ENCODE data around the gene DHRS12. TPM values are rescaled to one million over a fixed set of nuclear protein-coding genes. Genes with fewer than 3 reads are reported as not detected.

The DHRS12 gene
- total and polyA plus RNA-seq, 10 donors = 11.3 to 22.8 (median 16.9) TPM

DNA sequence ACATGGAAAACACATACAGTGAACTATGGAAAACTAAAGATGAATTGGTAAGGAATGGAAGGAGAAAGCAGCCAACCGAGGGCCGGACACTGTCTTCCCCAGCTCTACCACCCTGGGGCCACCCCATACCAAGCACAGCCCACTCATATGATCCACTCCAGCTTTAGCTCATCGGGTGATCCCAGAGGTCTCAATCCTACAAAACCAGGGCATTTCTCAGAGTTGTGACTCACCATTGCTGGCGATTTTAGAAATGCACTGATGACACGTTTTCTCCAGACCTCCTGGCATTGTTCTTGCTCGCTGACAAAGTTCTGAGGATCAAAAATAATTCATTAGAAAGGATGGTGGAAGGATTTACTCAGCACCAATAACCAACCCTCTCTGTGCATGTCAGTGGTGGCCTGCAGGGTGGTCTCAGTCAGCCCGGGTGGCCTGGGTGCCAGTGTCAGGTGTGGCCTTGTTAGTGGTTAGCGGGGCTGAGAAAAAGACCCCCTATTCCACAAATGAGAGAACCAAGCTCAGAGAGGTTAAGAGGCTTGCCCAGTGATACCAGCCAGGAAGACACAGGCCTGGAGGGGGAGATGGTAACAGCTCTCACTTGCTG lies 34.4 kb upstream of the DHRS12 start:
- H3K27me3 ChIP-seq (replicated peaks in 1 of 7) = no peaks in the 10 kb centered on the region
- TF ChIP-seq CTCF (IDR thresholded peaks at IDR 0.05 in 8 of 11, conservative IDR thresholded peaks at IDR 0.05 in 3 of 11) (no peak), POLR2AphosphoS5 (IDR thresholded peaks at IDR 0.05) (no peak), POLR2A (IDR thresholded peaks at IDR 0.05) (no peak)
- H3K27ac ChIP-seq = peak overlapping the region in 6 of 8 donors; percentile 69 to 88 (median 81)
- no peak overlapping the region for H3K4me3 ChIP-seq
- 89 to 96% (median 92%) methylated on average over 8 of the region's 8 CpGs for WGBS, 5 donors
- H3K4me1 ChIP-seq = peaks cover 0 to 17% (median 0%) of the 10 kb centered on the region in 6 donors
- intact Hi-C loops (cut with DNase I; ENCODE audit: low total_unique reads) = no loop called here
- no peaks in the 10 kb centered on the region for H3K36me3 ChIP-seq
- DNase-seq = no peak
- no peaks in the 10 kb centered on the region for H3K9me3 ChIP-seq

- intact Hi-C loops (cut with DNase I; ENCODE audit: low total_unique reads) = no loop called here
- H3K4me1 ChIP-seq = peaks cover 0 to 30% (median 9%) of the 10 kb centered on the region in 6 donors
- TF ChIP-seq CTCF (IDR thresholded peaks at IDR 0.05 in 8 of 11, conservative IDR thresholded peaks at IDR 0.05 in 3 of 11) (no peak), POLR2AphosphoS5 (IDR thresholded peaks at IDR 0.05) (peak in 1 of 3 donors; percentile 56)
- H3K27ac ChIP-seq = peak overlapping the region in 7 of 8 donors; percentile 55 to 88 (median 78)
- H3K27me3 ChIP-seq (replicated peaks in 1 of 7) = no peaks in the 10 kb centered on the region
- no peaks in the 10 kb centered on the region for H3K9me3 ChIP-seq
- no peak for DNase-seq
- H3K36me3 ChIP-seq = no peaks in the 10 kb centered on the region
- H3K4me3 ChIP-seq = peak overlapping the region in 1 of 8 donors; percentile 35
- WGBS, 5 donors = 56 to 82% (median 72%) methylated on average over 3 of the region's 3 CpGs
Observed at GRCh38 chr13:51837016-51837415, 33.1 kb upstream of the DHRS12 start.

- H3K27ac ChIP-seq = peak overlapping the region in 2 of 8 donors; percentile 32 to 95
- TF ChIP-seq POLR2A (IDR thresholded peaks at IDR 0.05) (no peak), POLR2AphosphoS5 (IDR thresholded peaks at IDR 0.05) (no peak), CTCF (IDR thresholded peaks at IDR 0.05 in 8 of 11, conservative IDR thresholded peaks at IDR 0.05 in 3 of 11) (no peak)
- no peak for DNase-seq
- H3K36me3 ChIP-seq = no peaks in the 10 kb centered on the region
- no peaks in the 10 kb centered on the region for H3K27me3 ChIP-seq (replicated peaks in 1 of 7)
- H3K4me1 ChIP-seq = peaks cover 0 to 46% (median 14%) of the 10 kb centered on the region in 6 donors
- no peak overlapping the region for H3K4me3 ChIP-seq
- 71 to 78% (median 71%) methylated on average over 5 to 7 of the region's 7 CpGs for WGBS, 5 donors
- no peaks in the 10 kb centered on the region for H3K9me3 ChIP-seq
- intact Hi-C loops (cut with DNase I; ENCODE audit: low total_unique reads) = no loop called here
Observed at GRCh38 chr13:51834581-51835171, 30.7 kb upstream of the DHRS12 start.

- 62 to 70% (median 67%) methylated on average over 10 of the region's 10 CpGs for WGBS, 5 donors
- intact Hi-C loops (cut with DNase I; ENCODE audit: low total_unique reads) = no loop called here
- peaks cover 0 to 52% (median 17%) of the 10 kb centered on the region in 6 donors for H3K4me1 ChIP-seq
- H3K36me3 ChIP-seq = no peaks in the 10 kb centered on the region
- TF ChIP-seq POLR2AphosphoS5 (IDR thresholded peaks at IDR 0.05) = no peak
- no peak for TF ChIP-seq CTCF (IDR thresholded peaks at IDR 0.05 in 8 of 11, conservative IDR thresholded peaks at IDR 0.05 in 3 of 11)
- no peak for TF ChIP-seq POLR2A (IDR thresholded peaks at IDR 0.05)
- no peaks in the 10 kb centered on the region for H3K27me3 ChIP-seq (replicated peaks in 1 of 7)
- no peak overlapping the region for H3K4me3 ChIP-seq
- no peak for DNase-seq
- peak overlapping the region in 2 of 8 donors; percentile 32 to 95 for H3K27ac ChIP-seq
- H3K9me3 ChIP-seq = no peaks in the 10 kb centered on the region
Observed at GRCh38 chr13:51833980-51834379, 30.0 kb upstream of the DHRS12 start.

Data from spleen (tissue), 11 donors.